HUES64 (cell line): ENCODE results near the gene WNT7B.
A peak's percentile ranks its signal among the peaks of the same experiment; 100 is the strongest.

Experiments used
- H3K27ac ChIP-seq: 2 replicates; pipeline ENCODE4 v1.7.0; 2013; ENCODE audit warnings: low read depth, low read length, inconsistent platforms
- H3K27me3 ChIP-seq: 2 replicates; pipeline ENCODE4 v1.6.1; 2013; ENCODE audit warnings: mild to moderate bottlenecking, low read length; ENCODE audit not compliant: insufficient read depth
- H3K36me3 ChIP-seq: 2 replicates; pipeline ENCODE4 v1.6.1; 2013; ENCODE audit warnings: mild to moderate bottlenecking, low read length; ENCODE audit not compliant: insufficient read depth
- H3K4me1 ChIP-seq: 2 replicates; pipeline ENCODE4 v1.6.1; 2013; ENCODE audit warnings: mild to moderate bottlenecking, low read length, moderate library complexity; ENCODE audit not compliant: insufficient read depth
- H3K4me3 ChIP-seq: 2 replicates; pipeline ENCODE4 v1.5.1; 2013; ENCODE audit warnings: mild to moderate bottlenecking, low read length, moderate library complexity
- H3K9ac ChIP-seq: 2 replicates; pipeline ENCODE4 v1.6.1; 2013; ENCODE audit warnings: mild to moderate bottlenecking, low read depth, low read length
- H3K9me3 ChIP-seq: 2 replicates; pipeline ENCODE4 v1.6.1; 2013; ENCODE audit warnings: low read depth, low read length; ENCODE audit not compliant: insufficient read depth
- WGBS: fragments of 150-250, 120-280 bp; methylation state at CpG from one replicate; pipeline ENCODE4 v1.1.7; 2013; ENCODE audit warnings: missing lambda C conversion rate; 5-methylcytosine and 5-hydroxymethylcytosine counted together

The WNT7B gene

GRCh38 chr22:46013460-46014416 lies 36.8 kb upstream of the WNT7B start:
- Histone ChIP-seq H3K27ac (peak overlapping the region; percentile 71), H3K9ac (peak overlapping the region; percentile 78)
- 5% methylated on average over 56 of the region's 56 CpGs for WGBS

GRCh38 chr22:46012881-46013281 lies 35.9 kb upstream of the WNT7B start:
- Histone ChIP-seq H3K36me3 (no peaks in the 10 kb centered on the region), H3K27me3 (no peaks in the 10 kb centered on the region), H3K9me3 (no peaks in the 10 kb centered on the region), H3K4me1 (peaks cover 4% of the 10 kb centered on the region), H3K9ac (peak overlapping the region; percentile 78), H3K4me3 (peak overlapping the region; percentile 70), H3K27ac (peak overlapping the region; percentile 56; the same call in 1 of the 2 replicates)
- WGBS: 78% methylated on average over 11 of the region's 11 CpGs

More at GRCh38 chr22:46013460-46014416, 36.8 kb upstream of the WNT7B start:
- Histone ChIP-seq H3K27me3 (no peaks in the 10 kb centered on the region), H3K36me3 (no peaks in the 10 kb centered on the region), H3K4me3 (peak overlapping the region; percentile 70), H3K9me3 (no peaks in the 10 kb centered on the region), H3K4me1 (peaks cover 4% of the 10 kb centered on the region)

GRCh38 chr22:46012182-46012880 lies 35.4 kb upstream of the WNT7B start:
- no peaks in the 10 kb centered on the region for H3K9me3 ChIP-seq
- 95% methylated on average over 13 of the region's 13 CpGs for WGBS
- H3K27me3 ChIP-seq: no peaks in the 10 kb centered on the region
- no peak overlapping the region for H3K27ac ChIP-seq
- peaks cover 4% of the 10 kb centered on the region for H3K4me1 ChIP-seq
- H3K9ac ChIP-seq: no peak overlapping the region
- no peaks in the 10 kb centered on the region for H3K36me3 ChIP-seq
- H3K4me3 ChIP-seq: no peak overlapping the region

GRCh38 chr22:46011627-46012181 lies 34.7 kb upstream of the WNT7B start:
- Histone ChIP-seq H3K27ac (no peak overlapping the region), H3K9ac (no peak overlapping the region), H3K4me3 (no peak overlapping the region), H3K36me3 (no peaks in the 10 kb centered on the region), H3K9me3 (no peaks in the 10 kb centered on the region), H3K27me3 (no peaks in the 10 kb centered on the region), H3K4me1 (peaks cover 4% of the 10 kb centered on the region)
- 86% methylated on average over 18 of the region's 18 CpGs for WGBS

GRCh38 chr22:46010951-46011626 lies 34.1 kb upstream of the WNT7B start:
- Histone ChIP-seq H3K27me3 (no peaks in the 10 kb centered on the region), H3K9ac (no peak overlapping the region), H3K36me3 (no peaks in the 10 kb centered on the region), H3K9me3 (no peaks in the 10 kb centered on the region), H3K4me3 (no peak overlapping the region), H3K4me1 (peaks cover 4% of the 10 kb centered on the region), H3K27ac (no peak overlapping the region)
- WGBS: 95% methylated on average over 20 of the region's 20 CpGs

GRCh38 chr22:46010207-46010867 lies 33.4 kb upstream of the WNT7B start:
- Histone ChIP-seq H3K9me3 (no peaks in the 10 kb centered on the region), H3K4me1 (peaks cover 4% of the 10 kb centered on the region), H3K27me3 (no peaks in the 10 kb centered on the region), H3K36me3 (no peaks in the 10 kb centered on the region), H3K4me3 (no peak overlapping the region), H3K9ac (no peak overlapping the region), H3K27ac (no peak overlapping the region)
- 95% methylated on average over 8 of the region's 8 CpGs for WGBS

- Histone ChIP-seq H3K9ac (no peak overlapping the region), H3K4me3 (no peak overlapping the region), H3K9me3 (no peaks in the 10 kb centered on the region), H3K36me3 (no peaks in the 10 kb centered on the region), H3K27me3 (no peaks in the 10 kb centered on the region), H3K4me1 (peaks cover 4% of the 10 kb centered on the region), H3K27ac (no peak overlapping the region)
- 94% methylated on average over 5 of the region's 5 CpGs for WGBS
Observed at GRCh38 chr22:46009730-46010129, 32.8 kb upstream of the WNT7B start.

- no peak overlapping the region for H3K27ac ChIP-seq
- 93% methylated on average over 9 of the region's 9 CpGs for WGBS
- peaks cover 4% of the 10 kb centered on the region for H3K4me1 ChIP-seq
- H3K27me3 ChIP-seq: no peaks in the 10 kb centered on the region
- H3K4me3 ChIP-seq: no peak overlapping the region
- H3K36me3 ChIP-seq: no peaks in the 10 kb centered on the region
- no peaks in the 10 kb centered on the region for H3K9me3 ChIP-seq
- H3K9ac ChIP-seq: no peak overlapping the region
Observed at GRCh38 chr22:46008836-46009596, 32.1 kb upstream of the WNT7B start.

- H3K9ac ChIP-seq: no peak overlapping the region
- no peaks in the 10 kb centered on the region for H3K9me3 ChIP-seq
- H3K27ac ChIP-seq: no peak overlapping the region
- no peaks in the 10 kb centered on the region for H3K27me3 ChIP-seq
- H3K4me3 ChIP-seq: no peak overlapping the region
- peaks cover 4% of the 10 kb centered on the region for H3K4me1 ChIP-seq
- 80% methylated on average over 3 of the region's 3 CpGs for WGBS
- H3K36me3 ChIP-seq: no peaks in the 10 kb centered on the region
Observed at GRCh38 chr22:46008291-46008690, 31.3 kb upstream of the WNT7B start.

GRCh38 chr22:46007848-46008261 lies 30.9 kb upstream of the WNT7B start:
- no peaks in the 10 kb centered on the region for H3K9me3 ChIP-seq
- no peak overlapping the region for H3K27ac ChIP-seq
- no peaks in the 10 kb centered on the region for H3K27me3 ChIP-seq
- H3K4me1 ChIP-seq: no peaks in the 10 kb centered on the region
- no peak overlapping the region for H3K9ac ChIP-seq
- H3K4me3 ChIP-seq: no peak overlapping the region
- 89% methylated on average over 25 of the region's 25 CpGs for WGBS
- no peaks in the 10 kb centered on the region for H3K36me3 ChIP-seq
